ENCODE results near the gene RNF141.

The RNF141 gene

GRCh38 chr11:10498022-10498400 is 43.0 kb downstream of the RNF141 start:
- DNase-seq (ENCODE audit: low read depth in 2 of 2): no peak

- DNase-seq (ENCODE audit: low read depth in 2 of 2): no peak
Observed at GRCh38 chr11:10497371-10498021, 43.5 kb downstream of the RNF141 start.

GRCh38 chr11:10496296-10496936 is 44.6 kb downstream of the RNF141 start:
- no peak for DNase-seq (ENCODE audit: low read depth in 2 of 2)

DNA sequence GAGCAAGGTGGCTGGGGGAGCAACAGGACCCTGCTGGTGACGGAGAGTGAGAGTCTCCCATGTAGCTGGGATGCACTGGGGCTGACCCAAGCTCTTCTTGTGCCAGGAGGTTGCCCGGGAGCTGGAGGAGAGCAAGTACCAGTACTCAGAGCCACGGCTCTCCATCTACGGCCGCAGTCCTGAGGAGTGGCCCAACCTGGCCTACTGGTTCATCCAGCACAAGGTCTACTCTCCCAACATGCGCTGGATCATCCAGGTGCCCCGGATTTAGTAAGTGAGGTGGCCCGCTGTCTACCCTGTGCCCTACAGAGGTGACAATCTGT is 45.6 kb downstream of the RNF141 start:
- no peak for DNase-seq (ENCODE audit: low read depth in 2 of 2)

DNA sequence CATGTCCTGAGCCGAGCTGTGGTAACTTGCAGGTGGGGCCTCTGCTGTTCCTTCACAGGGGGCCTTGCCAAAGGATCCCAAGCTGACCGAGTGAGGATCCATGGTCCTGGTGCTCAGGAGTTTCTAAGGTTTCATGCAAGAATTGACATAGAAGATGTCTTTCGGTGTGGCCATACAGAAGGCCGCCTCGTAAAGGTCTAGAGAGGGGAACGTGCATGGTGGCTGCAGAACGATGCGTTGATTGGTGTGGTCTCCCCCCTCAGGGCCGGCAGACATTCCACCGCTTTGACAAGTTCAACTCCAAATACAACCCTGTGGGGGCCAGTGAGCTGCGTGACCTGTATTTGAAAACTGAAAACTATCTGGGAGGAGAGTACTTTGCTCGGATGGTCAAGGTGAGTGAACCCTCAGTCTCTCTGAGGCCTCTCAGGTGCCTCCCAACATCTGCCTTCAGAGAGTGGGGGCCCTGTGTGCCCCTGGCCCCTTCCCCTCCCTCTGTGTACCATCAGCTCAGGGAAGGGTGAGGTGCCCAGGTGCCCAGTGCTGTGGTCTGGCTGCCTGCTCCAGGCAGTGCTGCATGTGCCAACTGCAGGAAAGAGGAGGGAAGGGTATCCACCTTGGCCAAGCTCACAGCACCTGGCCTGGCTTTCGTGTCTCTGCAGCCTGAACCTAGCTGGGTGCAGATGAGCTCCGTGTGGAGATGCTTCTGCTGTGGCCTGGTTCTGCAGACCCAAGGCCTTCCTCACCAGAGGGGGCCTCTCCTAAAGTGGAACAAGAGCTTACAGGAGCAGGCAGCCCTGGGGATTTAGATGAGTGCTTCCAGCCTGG is 46.1 kb downstream of the RNF141 start:
- DNase-seq (ENCODE audit: low read depth in 2 of 2): no peak

GRCh38 chr11:10493041-10493663 is 47.8 kb downstream of the RNF141 start:
- no peak for DNase-seq (ENCODE audit: low read depth in 2 of 2)

- DNase-seq (ENCODE audit: low read depth in 2 of 2): no peak
Observed at GRCh38 chr11:10492084-10492483, 48.9 kb downstream of the RNF141 start.

- peak; percentile 11 to 19 for DNase-seq (ENCODE audit: low read depth in 2 of 2)
Observed at GRCh38 chr11:10490398-10491241, 50.4 kb downstream of the RNF141 start.

DNA sequence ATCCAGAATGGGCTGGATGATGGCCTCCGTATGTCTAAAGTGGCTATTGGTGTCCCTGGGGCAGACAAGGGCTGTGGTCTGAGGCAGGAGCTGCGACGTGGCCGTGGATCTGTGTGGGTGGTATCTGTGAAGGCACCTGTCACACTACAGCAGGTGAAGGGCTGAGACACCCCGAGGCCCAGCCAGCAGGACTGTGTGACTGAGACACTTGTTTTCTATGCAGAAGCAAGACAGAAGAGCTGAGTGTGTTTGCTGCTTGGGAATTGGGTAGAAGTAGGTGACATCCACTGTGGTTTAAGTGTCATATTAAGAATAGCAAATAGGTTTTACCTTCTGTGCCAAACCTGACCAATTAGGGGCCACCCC is 51.0 kb downstream of the RNF141 start:
- no peak for DNase-seq (ENCODE audit: low read depth in 2 of 2)

- no peak for DNase-seq (ENCODE audit: low read depth in 2 of 2)
Observed at GRCh38 chr11:10488934-10489691, 51.9 kb downstream of the RNF141 start.

DNA sequence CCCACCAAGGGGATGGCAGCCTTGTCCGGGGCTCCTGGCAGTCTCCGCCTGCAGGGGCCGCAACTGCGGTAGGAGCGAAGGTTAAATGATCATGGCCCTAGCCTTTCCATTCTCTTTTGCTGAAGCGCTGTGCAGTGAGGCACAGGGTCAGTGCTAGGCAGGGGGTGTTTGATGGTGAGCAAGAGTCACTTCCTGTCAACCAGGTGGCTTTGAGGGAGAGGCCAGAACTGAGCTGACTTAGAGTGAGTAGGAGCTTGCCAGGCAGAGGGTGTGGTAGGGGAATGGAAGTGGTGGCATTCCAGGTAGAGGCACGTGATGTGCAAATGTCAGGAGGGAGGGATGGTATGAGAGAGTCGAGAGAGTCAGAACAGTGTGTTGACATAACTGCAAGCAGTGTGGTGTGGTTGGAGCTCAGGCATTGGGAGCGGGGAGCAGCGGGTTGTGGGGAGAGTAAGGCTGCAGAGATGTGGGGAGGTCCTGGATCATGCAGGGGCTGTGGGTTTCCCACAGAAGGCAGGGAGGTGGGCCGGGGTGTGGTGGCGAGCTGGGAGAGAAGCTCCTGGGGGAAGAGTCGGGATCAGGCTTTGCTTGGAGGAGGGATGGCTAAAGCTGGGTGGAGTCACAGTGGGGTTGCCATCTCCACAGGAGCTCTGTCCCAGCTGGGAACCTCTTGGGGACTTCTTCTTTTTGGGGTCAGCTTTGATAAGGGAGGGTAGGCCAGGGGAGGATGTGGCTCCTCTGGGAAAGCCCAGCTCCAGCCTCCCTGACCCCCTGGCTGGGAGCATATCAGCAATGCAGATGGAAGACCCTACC is 52.7 kb downstream of the RNF141 start:
- DNase-seq (ENCODE audit: low read depth in 2 of 2): no peak

DNA sequence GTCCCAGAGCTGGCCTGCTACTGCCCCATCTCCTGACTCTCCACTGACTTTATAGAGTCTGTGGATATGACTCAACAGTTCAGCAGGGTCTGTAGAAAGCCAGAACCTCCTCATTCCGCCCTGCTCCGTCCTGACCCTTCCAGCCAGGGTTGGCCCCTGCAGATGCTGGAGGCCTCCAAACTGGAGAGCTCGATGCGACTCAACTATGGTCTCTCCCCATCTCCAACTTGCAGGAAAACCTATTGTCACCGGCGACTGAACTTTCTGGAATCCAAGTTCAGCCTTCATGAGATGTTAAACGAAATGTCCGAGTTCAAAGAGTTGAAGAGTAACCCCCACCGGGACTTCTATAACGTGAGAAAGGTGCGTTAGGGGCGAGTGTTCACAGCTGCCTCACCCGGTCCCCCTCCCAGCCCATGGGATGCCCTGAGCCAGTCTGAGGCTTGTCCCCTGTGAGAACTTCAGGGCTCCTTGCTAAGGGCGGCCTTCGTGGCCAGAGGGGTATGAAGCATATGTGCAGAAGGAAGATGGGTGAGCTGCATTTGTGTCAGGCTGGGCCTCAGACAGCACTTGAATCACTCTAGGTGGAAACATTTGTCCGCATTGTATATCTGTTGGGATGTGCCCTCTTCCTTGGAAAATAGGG is 53.9 kb downstream of the RNF141 start:
- no peak for DNase-seq (ENCODE audit: low read depth in 2 of 2)

- DNase-seq (ENCODE audit: low read depth in 2 of 2): no peak
Observed at GRCh38 chr11:10486161-10486840, 54.7 kb downstream of the RNF141 start.

DNA sequence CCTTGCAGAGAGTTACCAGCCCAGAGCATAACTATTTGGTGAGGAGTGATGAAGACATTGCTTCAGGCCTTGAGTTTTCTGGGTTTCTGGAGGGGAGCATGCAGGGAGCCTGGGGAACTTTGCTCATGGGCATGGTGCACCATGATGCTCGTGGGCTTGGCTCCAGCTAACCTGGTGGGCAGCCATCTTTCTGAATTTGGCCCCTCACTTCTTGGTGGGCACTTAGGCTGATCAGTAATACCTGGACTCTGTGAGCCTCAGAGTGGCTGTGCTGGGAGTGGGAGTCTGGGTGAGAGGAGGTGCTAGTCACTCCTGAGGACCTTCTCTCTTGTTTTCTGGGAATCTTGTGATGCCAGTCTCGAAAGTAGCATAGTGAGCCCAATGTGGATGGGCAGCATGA is 55.3 kb downstream of the RNF141 start:
- DNase-seq (ENCODE audit: low read depth in 2 of 2): no peak

DNA sequence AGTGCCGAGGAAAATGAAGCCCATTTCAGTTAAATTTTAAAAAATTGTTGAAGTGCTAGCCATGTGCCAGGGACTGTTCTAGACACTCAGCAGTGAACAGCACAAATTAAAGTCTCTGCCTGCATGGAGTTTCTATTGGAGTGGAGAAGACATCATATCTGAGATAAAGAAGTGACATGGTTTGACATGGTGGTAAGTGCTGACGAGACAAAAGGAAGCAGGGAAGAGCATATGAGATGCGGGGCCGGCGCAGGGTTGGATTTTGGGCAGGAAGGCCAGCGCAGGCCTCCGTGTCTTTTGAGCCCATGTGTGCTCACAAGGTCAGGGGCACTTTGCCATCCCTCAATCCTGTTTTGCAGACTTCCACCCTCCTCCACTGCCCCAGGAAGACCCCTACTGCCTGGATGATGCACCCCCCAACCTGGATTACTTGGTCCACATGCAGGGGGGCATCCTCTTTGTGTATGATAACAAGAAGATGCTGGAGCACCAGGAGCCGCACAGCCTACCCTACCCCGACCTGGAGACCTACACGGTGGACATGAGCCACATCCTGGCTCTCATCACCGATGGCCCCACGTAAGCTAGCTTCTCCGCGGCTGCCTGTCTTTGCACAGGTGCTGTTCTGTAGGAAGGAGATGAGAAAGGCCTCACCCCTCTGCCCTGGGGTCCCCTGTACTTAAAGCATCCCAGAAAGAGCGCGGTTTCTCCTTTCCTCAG is 56.4 kb downstream of the RNF141 start:
- no peak for DNase-seq (ENCODE audit: low read depth in 2 of 2)

DNA sequence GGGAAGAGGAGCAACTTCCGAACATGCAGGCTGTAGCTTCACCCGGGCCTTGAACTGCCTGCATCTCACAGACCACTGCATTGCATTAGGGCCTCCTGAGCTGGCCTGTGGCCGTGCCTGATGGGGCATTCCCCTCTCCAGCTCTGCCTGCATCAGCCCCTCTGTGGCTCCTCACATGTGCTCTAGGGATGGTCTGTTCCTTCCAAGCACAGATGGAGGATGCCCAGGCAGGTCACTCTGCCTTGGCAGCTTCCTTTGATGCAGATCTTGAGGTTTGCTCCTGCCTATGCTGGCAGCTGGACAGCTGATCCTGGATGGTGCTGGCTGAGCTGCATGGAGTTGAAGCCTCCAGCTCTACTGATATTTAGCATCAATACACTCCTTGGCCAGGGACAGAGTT is 57.4 kb downstream of the RNF141 start:
- DNase-seq (ENCODE audit: low read depth in 2 of 2): no peak

GRCh38 chr11:10483174-10483573 is 57.8 kb downstream of the RNF141 start:
- DNase-seq (ENCODE audit: low read depth in 2 of 2): no peak

DNA sequence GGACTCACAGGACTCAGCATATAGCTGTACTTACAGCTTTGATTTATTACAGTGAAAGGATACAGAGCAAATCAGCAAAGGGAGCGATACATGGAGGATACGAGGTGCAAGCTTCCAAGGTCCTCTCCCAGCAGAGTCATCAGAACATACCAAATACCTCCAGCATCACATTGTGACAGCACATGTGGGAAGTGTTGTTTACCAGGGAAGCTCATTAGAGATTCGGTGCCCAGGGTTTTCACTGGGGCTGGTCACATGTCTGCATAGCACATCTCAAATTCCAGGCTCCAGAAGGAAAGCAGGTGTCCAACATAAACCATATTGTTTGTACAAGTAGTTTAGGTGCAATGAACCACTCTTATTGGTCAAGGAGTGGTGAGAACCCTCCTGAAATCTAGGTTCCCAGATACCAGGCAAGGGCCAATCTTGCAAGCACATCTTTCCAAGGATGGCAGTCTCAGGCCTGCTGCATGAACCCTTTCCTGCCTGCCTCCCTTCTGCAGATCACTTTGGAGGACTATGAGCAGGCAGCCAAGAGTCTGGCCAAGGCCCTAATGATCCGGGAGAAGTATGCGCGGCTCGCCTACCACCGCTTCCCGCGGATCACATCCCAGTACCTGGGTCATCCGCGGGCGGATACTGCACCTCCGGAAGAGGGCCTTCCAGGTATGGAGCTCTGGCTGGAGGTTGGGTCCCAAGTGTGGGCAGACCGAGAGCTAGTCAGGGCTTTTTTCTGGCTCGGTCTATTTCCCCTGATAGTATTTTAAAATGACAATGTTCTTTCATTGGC is 59.2 kb downstream of the RNF141 start:
- DNase-seq (ENCODE audit: low read depth in 2 of 2): no peak

Measured in fibroblast of skin of left biceps (primary cell).